HG03432 (cell line): Measurements from ENCODE around the gene SKA1.
"Not testable (repeated sequence)": the region's sequence is repeated elsewhere in the genome, so short reads cannot be mapped to it uniquely, and the experiment has no call there.

Experiments
- ATAC-seq: cut with Tn5 transposase; IDR thresholded peaks from one replicate; pipeline ENCODE4 v1.9.1; 2021; ENCODE audit warnings: mild to moderate bottlenecking, moderate library complexity; ENCODE audit not compliant: unreplicated experiment

Gene SKA1

GRCh38 chr18:50393802-50394201 is 19.0 kb downstream of the SKA1 start:
- ATAC-seq, result no peak

- no peak for ATAC-seq
These were observed 20.2 kb downstream of the SKA1 start for GRCh38 chr18:50395093-50395492.

GRCh38 chr18:50396005-50396660 is 21.3 kb downstream of the SKA1 start:
- no peak for ATAC-seq

GRCh38 chr18:50397023-50397422 is 22.2 kb downstream of the SKA1 start:
- ATAC-seq, result no peak

GRCh38 chr18:50398099-50398498 is 23.3 kb downstream of the SKA1 start:
- ATAC-seq, result no peak

- no peak for ATAC-seq
These were observed 24.1 kb downstream of the SKA1 start for GRCh38 chr18:50398947-50399346.

GRCh38 chr18:50399582-50399981 is 24.7 kb downstream of the SKA1 start:
- no peak for ATAC-seq

GRCh38 chr18:50400438-50400837 is 25.6 kb downstream of the SKA1 start:
- ATAC-seq, result not testable (repeated sequence)

GRCh38 chr18:50401295-50401694 is 26.4 kb downstream of the SKA1 start:
- ATAC-seq, result no peak

- ATAC-seq, result no peak
These were observed 27.0 kb downstream of the SKA1 start for GRCh38 chr18:50401888-50402287.

GRCh38 chr18:50404752-50405581 is 30.1 kb downstream of the SKA1 start:
- not testable (repeated sequence) for ATAC-seq

GRCh38 chr18:50405582-50406271 is 30.9 kb downstream of the SKA1 start:
- no peak for ATAC-seq

- no peak for ATAC-seq
These were observed 34.4 kb downstream of the SKA1 start for GRCh38 chr18:50409236-50409635.

GRCh38 chr18:50410008-50410407 is 35.2 kb downstream of the SKA1 start:
- no peak for ATAC-seq

GRCh38 chr18:50410894-50411293 is 36.0 kb downstream of the SKA1 start:
- no peak for ATAC-seq

GRCh38 chr18:50416832-50417231 is 42.0 kb downstream of the SKA1 start:
- not testable (repeated sequence) for ATAC-seq

GRCh38 chr18:50417705-50418104 is 42.9 kb downstream of the SKA1 start:
- ATAC-seq, result not testable (repeated sequence)

- ATAC-seq, result no peak
These were observed 43.8 kb downstream of the SKA1 start for GRCh38 chr18:50418650-50419049.

GRCh38 chr18:50422286-50422898 is 47.5 kb downstream of the SKA1 start:
- ATAC-seq, result no peak

- no peak for ATAC-seq
These were observed 50.2 kb downstream of the SKA1 start for GRCh38 chr18:50424877-50425690.
